Pulmonary artery endothelial cell (primary cell): ENCODE results near the gene PLEKHA1. TPM values are rescaled to one million over a fixed set of nuclear protein-coding genes. Genes with fewer than 3 reads are reported as not detected.

ENCODE experiments used
- DNase-seq: peaks from one replicate; pipeline ENCODE4 v3.0.0-alpha.2; 2011; ENCODE audit warnings: low read depth, low spot score
- total RNA-seq: library from RNA; depleted of rRNA; stranded (reverse); fragments of >200 nt; gene quantifications from 2 replicates; pipeline ENCODE4 v1.2.3, GENCODE V29; 2014

PLEKHA1 gene
- total RNA-seq, 1 donor from 2014 or later: 32.3 TPM

GRCh38 chr10:122376364-122376961 lies 2.0 kb downstream of the PLEKHA1 start:
- no peak for DNase-seq

- no peak for DNase-seq
Observed at GRCh38 chr10:122379041-122379440, 4.5 kb downstream of the PLEKHA1 start.

- no peak for DNase-seq
Observed at GRCh38 chr10:122379537-122379936, 5.0 kb downstream of the PLEKHA1 start.

- no peak for DNase-seq
Observed at GRCh38 chr10:122380703-122381102, 6.2 kb downstream of the PLEKHA1 start.

GRCh38 chr10:122381680-122382079 lies 7.2 kb downstream of the PLEKHA1 start:
- no peak for DNase-seq

GRCh38 chr10:122386514-122386913 lies 12.0 kb downstream of the PLEKHA1 start:
- DNase-seq: no peak

- no peak for DNase-seq
Observed at GRCh38 chr10:122387572-122387971, 13.1 kb downstream of the PLEKHA1 start.

GRCh38 chr10:122388287-122388997 lies 13.9 kb downstream of the PLEKHA1 start:
- DNase-seq: no peak

- no peak for DNase-seq
Observed at GRCh38 chr10:122390271-122390670, 15.8 kb downstream of the PLEKHA1 start.

GRCh38 chr10:122390679-122391078 lies 16.2 kb downstream of the PLEKHA1 start:
- DNase-seq: no peak

- DNase-seq: no peak
Observed at GRCh38 chr10:122391875-122392274, 17.4 kb downstream of the PLEKHA1 start.

GRCh38 chr10:122392835-122393234 lies 18.3 kb downstream of the PLEKHA1 start:
- DNase-seq: no peak

- DNase-seq: no peak
Observed at GRCh38 chr10:122393288-122393687, 18.8 kb downstream of the PLEKHA1 start.

GRCh38 chr10:122402548-122403131 lies 28.1 kb downstream of the PLEKHA1 start:
- DNase-seq: no peak

- no peak for DNase-seq
Observed at GRCh38 chr10:122404576-122404975, 30.1 kb downstream of the PLEKHA1 start.

GRCh38 chr10:122407375-122408125 lies 33.0 kb downstream of the PLEKHA1 start:
- DNase-seq: no peak

- no peak for DNase-seq
Observed at GRCh38 chr10:122413327-122413726, 38.8 kb downstream of the PLEKHA1 start.

- DNase-seq: no peak
Observed at GRCh38 chr10:122417667-122418066, 43.2 kb downstream of the PLEKHA1 start.

GRCh38 chr10:122419016-122419415 lies 44.5 kb downstream of the PLEKHA1 start:
- no peak for DNase-seq

GRCh38 chr10:122419876-122420623 lies 45.5 kb downstream of the PLEKHA1 start:
- no peak for DNase-seq

- DNase-seq: no peak
Observed at GRCh38 chr10:122420624-122421007, 46.1 kb downstream of the PLEKHA1 start.
